Hematopoietic multipotent progenitor cell treated with erythropoietin and hydrocortisone succinate and interleukin-3 and kit ligand, for 6 days (in vitro differentiated cells): ENCODE measurements around the gene KLHL15.
A peak's percentile ranks its signal among the peaks of the same experiment; 100 is the strongest.
"Not testable (repeated sequence)": the region's sequence is repeated elsewhere in the genome, so short reads cannot be mapped to it uniquely, and the experiment has no call there.

ENCODE experiments used
- DNase-seq: peaks from one replicate; pipeline ENCODE4 v3.0.0-alpha.2; 2015

Gene KLHL15

GRCh38 chrX:24017674-24018073 lies 9.3 kb downstream of the KLHL15 start:
- DNase-seq = no peak

GRCh38 chrX:24014388-24015018 lies 12.5 kb downstream of the KLHL15 start:
- DNase-seq = no peak

DNA sequence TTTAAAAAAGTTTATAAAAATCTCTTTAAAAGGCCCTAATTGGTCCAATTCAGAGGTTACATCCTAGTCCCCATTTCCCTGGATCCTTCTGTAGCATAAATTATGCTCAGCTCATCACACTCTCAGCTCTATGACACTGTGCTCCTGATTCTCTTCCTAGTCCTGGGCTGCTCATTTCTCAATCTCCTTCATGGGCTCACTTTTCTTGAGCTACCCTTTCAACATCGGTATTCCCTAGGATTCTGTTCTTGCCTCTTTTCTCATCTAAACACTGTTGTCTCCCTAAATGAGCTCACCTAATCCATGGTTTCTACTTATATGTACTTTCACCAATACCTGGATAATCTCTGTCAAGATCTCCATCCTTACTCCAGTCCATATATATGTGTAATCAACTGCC lies 14.7 kb downstream of the KLHL15 start:
- DNase-seq = no peak

GRCh38 chrX:24005867-24006266 lies 21.1 kb downstream of the KLHL15 start:
- no peak for DNase-seq

- no peak for DNase-seq
These were observed 22.0 kb downstream of the KLHL15 start for GRCh38 chrX:24005028-24005427.

DNA sequence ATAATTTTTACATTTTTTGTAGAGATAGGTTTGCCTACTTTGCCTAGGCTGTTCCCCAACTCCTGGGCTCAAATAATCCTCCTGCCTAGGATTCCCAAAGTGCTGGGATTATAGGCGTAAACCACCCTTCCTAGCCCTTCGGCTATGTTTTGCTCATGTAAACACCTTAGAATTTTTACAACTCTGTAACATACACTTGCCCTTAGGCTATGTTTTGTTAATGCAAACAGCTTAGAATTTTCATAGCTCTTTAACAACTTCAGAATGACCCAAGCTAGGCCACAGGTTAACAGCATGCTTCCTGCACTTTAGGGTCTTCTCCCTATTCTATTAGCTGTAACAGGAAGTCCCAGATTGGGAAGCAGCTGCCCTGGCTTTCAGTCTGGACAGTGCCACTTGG lies 24.2 kb downstream of the KLHL15 start:
- no peak for DNase-seq

DNA sequence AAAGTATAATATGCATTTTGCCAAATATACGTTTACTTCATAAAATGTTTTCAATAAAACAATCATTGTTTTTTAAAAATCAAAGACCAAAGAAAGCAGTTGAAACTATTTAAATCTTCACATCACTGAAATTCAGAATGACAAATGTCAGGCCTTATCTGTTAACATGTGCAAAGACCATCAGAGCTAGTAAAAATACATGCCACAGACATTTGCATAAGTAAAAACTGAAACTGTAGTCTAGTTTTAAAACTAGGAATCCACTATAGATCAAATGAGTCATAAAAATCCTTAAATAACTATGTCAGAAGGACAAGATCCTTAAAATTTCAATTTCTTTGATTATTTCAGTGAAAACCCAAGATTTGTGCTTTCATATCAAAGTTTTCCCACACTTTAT lies 24.8 kb downstream of the KLHL15 start:
- no peak for DNase-seq

- no peak for DNase-seq
These were observed 27.3 kb downstream of the KLHL15 start for GRCh38 chrX:23999671-24000070.

- no peak for DNase-seq
These were observed 33.9 kb downstream of the KLHL15 start for GRCh38 chrX:23993012-23993633.

DNA sequence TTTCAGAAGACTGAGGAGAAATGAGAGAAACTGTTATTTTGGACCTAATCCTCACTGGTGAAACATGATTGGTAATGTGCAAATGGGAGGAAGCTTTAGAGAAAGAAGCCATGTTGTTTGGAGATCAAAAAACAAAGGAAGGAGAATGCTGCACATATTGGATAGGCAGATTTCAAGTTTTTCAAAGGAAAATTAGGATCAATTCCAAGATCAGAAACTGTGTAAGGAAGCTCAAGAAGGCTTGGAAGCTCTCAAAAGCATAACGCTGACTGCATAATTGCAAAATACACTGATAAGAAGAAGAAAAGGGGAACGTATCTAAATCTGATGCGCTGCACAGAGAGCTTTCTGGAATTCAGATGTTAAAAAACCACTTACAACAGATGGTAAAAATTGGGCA lies 34.6 kb downstream of the KLHL15 start:
- DNase-seq = peak; percentile 9

DNA sequence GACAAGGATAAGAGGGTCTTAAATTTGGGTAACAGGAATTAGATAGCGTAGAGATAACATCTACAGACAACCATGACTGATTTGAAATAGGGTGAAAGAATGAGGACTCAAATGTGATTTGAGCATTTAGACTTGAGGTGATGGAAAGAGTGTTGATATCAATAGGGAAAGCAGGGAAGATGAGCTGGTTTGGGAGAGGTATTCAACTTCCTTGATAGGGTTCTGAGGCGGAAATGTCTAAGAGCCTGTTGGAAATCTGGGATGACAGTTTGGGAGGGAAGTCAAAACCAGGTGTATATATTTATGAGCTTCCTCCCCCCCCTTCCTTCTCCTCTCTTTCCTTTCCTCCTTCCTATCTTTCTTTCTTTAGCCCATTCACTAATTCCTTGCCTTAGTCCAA lies 36.5 kb downstream of the KLHL15 start:
- no peak for DNase-seq

- DNase-seq = no peak
These were observed 37.3 kb downstream of the KLHL15 start for GRCh38 chrX:23989689-23990088.

DNA sequence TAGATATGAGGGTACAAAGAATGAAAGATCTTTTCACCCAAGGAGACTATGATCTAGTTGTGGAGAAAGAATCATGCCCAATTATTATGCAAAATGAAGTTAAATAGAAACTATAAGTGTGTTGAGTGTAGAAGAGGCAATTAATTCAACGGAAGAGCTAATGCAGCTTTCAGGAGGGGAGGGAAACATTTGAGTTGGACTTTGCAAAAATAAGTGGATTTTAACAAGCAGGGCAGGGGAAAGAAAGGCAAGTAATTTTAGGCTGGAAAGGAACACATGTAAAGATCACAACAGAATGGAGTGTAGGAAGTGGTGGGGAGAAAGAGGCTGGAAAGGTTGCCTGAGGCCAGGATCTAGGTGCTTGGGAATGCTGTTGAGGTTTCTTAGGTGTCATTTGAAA lies 44.1 kb downstream of the KLHL15 start:
- no peak for DNase-seq

DNA sequence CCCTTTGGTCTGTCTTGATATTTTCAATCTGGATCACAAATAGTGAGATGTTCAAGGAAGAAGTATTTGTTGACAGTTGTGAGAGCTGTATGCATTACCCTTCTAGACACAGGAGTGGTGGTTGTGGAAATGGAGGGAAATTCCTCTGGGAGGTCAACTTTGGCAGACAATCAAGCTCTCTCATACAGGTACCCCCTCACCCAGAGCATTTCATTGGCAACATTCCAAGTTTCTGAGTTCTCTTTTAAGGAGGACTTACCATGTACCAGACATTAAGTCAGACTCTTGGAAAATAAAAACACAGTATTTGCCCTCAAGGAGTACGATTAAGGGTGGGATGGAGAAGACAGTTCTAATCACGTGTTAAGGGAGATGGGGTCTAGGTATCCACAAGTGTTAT lies 45.3 kb downstream of the KLHL15 start:
- DNase-seq = no peak

DNA sequence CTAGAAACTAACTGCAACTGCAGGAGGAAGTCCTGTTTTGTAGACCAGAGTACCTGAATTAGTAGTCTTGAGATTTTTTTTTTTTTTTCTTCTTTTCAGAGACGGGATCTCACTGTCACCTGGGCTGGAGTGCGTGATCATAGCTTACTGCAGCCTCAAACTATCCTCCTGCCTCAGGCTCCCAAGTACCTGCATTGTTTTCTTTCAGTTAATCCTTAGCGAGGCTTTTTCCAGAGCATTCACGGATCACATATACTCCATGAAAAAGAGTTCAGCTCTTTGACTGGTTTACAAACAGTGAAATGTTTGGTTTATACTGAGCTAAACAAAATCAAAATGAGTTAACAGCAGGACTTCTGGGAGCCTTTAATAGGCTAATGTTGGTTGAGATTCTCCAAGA lies 45.8 kb downstream of the KLHL15 start:
- DNase-seq = no peak

DNA sequence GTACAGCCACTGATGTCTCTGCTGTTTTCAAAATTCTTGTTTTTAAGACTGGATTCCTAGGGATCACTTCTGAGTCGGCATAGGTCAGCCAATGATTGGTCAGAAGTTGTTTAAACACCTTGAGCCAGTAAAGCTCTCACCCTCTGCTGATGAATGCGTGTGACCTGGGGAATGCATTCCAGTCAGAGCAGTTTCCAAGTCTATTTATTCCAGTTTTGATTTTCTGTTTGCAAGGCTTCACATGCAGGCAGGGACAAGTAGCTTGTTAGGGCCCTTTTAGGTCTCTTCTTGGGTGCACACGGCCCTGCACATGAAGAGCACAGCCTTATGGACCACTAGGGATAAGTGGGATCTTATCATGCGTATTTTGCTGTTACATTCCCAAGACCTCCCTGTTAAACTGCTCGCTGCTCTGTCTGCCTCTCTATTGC lies 47.0 kb downstream of the KLHL15 start:
- no peak for DNase-seq

- DNase-seq = no peak
These were observed 48.5 kb downstream of the KLHL15 start for GRCh38 chrX:23978491-23978890.

GRCh38 chrX:23965630-23966029 lies 61.4 kb downstream of the KLHL15 start:
- DNase-seq = not testable (repeated sequence)

DNA sequence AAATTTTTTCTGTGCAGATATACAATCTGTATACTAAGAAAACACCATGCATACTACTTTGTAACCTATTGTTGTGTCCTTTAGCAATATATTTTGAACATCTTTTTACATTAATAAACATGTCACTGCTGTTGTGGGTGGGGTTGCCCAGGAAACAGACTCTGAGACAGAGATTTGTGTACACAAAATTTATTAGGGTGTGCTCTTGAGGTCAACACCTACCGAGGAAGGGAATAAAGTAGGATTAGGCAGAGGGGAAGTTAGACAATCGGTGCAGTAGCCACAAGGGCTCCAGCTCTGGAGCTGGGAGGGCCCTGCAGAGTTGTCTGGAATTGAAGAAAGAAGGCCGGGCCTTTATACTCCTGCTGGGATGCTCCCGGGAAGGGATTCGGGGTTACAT lies 62.8 kb downstream of the KLHL15 start:
- no peak for DNase-seq

DNA sequence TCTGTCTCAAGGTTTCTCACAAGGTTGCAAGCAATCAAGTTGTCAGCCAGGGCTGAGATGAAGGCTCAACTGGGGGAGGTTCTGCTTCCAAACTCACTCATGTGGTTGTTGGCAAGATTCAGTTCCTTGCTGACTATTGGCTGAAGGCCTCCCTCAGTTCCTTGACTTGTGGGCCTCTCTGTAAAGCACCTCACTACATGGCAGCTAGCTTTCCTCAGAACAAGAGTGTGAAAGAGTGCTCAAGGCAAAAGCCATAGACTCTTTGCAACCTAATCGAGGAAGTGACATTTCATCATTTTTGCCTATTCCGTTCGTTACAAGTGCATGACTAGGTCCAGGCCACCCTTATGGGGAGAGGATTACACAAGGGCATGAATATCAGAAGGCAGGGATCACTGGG lies 67.2 kb downstream of the KLHL15 start:
- peak; percentile 53 for DNase-seq

GRCh38 chrX:23954396-23954795 lies 72.6 kb downstream of the KLHL15 start:
- DNase-seq = no peak

- DNase-seq = peak; percentile 44
These were observed 73.1 kb downstream of the KLHL15 start for GRCh38 chrX:23953908-23954269.

DNA sequence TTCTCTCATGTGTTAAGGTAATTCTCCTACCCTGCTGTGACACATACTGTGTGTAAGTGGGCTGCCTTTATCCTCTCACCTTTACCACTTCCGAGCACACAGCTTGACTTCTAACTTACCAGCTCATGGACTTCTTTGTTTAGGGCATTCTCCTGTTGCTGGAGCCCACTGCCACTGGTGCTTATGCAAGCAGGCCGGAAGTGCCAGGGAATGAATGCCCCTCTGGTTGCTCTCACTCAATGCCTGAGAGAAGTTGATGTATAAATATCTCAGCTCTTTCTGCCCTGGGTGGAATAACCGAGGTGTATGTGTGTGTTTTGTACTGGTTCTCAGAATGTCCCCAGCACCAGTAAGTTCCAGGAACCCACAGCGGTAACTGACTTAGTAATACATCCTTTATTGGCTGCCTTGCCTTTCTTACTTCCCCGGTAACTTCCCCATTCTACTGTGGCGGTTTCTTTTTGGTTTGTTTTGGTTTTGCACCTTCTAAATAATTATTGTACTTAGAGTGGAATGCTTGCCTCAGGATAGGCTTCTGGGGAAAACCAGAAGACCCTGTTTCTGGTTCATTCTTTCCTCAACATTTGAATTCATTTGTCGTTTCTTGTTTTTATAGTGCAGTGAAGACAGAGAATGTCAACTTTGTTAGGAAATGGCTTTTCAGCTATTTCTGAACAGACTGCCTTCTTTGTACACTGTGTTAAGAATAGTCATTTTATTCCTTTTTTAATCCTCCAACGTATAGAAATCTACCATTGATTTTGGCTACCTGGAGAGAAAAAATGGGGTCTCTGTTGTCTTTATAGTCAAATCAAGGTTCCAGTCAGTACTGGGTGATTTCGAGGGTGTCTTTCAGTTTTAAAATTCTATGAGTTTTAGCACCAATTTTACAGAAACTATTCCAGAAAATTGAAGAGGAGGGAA lies 73.7 kb downstream of the KLHL15 start:
- peak; percentile 64 for DNase-seq

GRCh38 chrX:23952391-23952790 lies 74.6 kb downstream of the KLHL15 start:
- DNase-seq = no peak
